D721Med (cell line): ENCODE data around the gene SOBP.

Experiments used
- DNase-seq: peaks from one replicate; pipeline ENCODE4 v3.0.0; 2011; ENCODE audit warnings: low spot score; ENCODE audit not compliant: insufficient read length
- FAIRE-seq: peaks from 2 replicates; lab custom pipeline; 2011; peaks lifted over from hg19 to GRCh38; lab: Jason Lieb, UNC
- CTCF ChIP-seq: IDR thresholded peaks from 2 replicates; pipeline ENCODE4 v1.5.1; 2012; ENCODE audit warnings: mild to moderate bottlenecking, control low read depth; ENCODE audit not compliant: insufficient read depth; ENCODE audit errors: missing control alignments

The SOBP gene

GRCh38 chr6:107496892-107497684 lies 7.2 kb downstream of the SOBP start:
- no peak for FAIRE-seq

GRCh38 chr6:107504270-107505026 lies 14.5 kb downstream of the SOBP start:
- TF ChIP-seq CTCF = no peak
- no peak for DNase-seq

More at GRCh38 chr6:107496892-107497684, 7.2 kb downstream of the SOBP start:
- TF ChIP-seq CTCF = no peak
- no peak for DNase-seq

GRCh38 chr6:107506145-107506544 lies 16.2 kb downstream of the SOBP start:
- TF ChIP-seq CTCF = no peak
- no peak for FAIRE-seq
- no peak for DNase-seq

More at GRCh38 chr6:107504270-107505026, 14.5 kb downstream of the SOBP start:
- FAIRE-seq = no peak

GRCh38 chr6:107509506-107509905 lies 19.6 kb downstream of the SOBP start:
- TF ChIP-seq CTCF = no peak
- FAIRE-seq (no peak), DNase-seq (no peak)

GRCh38 chr6:107510108-107510507 lies 20.2 kb downstream of the SOBP start:
- FAIRE-seq = no peak
- DNase-seq = no peak
- TF ChIP-seq CTCF = no peak

GRCh38 chr6:107511511-107511993 lies 21.6 kb downstream of the SOBP start:
- FAIRE-seq (no peak), DNase-seq (no peak)
- TF ChIP-seq CTCF = no peak

- no peak for TF ChIP-seq CTCF
- DNase-seq (no peak), FAIRE-seq (no peak)
These were observed 23.3 kb downstream of the SOBP start for GRCh38 chr6:107513214-107513613.
